COLO668 (cell line): ENCODE results near the gene DUSP19.

Experiments
- DNase-seq: peaks from one replicate; lab custom pipeline; 2025; ENCODE audit not compliant: unreplicated experiment; lab: John Stamatoyannopoulos, UW

Gene DUSP19

DNA sequence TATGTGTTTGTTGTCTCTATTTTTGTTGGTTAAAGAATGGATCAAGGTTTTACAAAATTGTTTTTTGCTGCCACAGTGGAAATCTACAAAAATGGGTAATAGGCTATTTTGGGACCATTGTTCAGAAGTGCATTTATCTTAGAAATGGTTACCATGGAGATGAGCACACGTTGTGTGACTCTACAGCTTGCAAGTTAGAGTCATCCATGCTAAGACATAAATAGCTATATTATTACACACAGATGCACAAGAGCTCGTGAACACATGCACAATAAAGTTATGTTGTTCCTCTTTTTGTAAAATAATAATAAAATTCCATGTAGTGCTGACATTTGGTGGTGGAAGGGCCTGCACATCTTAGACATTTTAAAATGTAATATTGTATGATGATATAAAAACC lies 15.5 kb upstream of the DUSP19 start:
- no peak for DNase-seq

DNA sequence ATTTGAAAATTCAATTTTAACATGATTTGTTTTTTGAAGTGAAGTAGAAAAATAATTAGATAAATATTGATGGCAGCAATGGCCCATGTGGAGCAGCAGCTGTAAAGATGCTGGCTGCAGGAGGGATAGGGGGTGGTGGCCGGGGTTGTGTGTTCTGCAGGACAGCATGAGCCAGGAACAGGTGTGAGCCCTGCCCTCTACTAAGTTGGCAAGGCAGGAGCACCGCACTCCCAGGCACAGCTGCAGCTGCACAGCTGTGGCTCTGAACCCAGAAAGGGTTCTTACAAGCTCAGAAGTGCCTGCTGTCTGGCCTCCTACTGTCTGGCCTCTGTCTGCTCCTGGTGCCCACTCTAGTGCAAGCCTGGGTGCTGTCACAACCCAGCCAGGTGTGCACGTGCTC lies 10.0 kb upstream of the DUSP19 start:
- no peak for DNase-seq

DNA sequence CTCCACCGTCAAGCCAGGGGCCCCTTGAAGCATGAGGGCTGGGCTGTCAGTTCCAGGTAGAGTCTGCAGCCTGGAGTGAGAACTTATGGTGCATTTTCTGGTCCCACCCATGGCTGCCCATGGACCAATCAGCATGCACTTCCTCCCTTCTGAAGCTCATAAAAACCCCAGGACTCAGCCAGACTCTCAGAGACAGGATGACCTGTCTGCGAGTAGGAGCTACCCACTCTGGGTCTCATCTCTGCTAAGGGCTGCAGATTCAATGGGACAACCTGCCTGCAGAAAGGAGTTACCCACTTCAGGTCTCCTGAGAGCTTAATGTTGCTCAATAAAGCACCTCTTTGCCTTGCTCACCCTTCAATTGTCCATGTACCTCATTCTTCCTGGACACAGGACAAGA lies 9.4 kb upstream of the DUSP19 start:
- no peak for DNase-seq

DNA sequence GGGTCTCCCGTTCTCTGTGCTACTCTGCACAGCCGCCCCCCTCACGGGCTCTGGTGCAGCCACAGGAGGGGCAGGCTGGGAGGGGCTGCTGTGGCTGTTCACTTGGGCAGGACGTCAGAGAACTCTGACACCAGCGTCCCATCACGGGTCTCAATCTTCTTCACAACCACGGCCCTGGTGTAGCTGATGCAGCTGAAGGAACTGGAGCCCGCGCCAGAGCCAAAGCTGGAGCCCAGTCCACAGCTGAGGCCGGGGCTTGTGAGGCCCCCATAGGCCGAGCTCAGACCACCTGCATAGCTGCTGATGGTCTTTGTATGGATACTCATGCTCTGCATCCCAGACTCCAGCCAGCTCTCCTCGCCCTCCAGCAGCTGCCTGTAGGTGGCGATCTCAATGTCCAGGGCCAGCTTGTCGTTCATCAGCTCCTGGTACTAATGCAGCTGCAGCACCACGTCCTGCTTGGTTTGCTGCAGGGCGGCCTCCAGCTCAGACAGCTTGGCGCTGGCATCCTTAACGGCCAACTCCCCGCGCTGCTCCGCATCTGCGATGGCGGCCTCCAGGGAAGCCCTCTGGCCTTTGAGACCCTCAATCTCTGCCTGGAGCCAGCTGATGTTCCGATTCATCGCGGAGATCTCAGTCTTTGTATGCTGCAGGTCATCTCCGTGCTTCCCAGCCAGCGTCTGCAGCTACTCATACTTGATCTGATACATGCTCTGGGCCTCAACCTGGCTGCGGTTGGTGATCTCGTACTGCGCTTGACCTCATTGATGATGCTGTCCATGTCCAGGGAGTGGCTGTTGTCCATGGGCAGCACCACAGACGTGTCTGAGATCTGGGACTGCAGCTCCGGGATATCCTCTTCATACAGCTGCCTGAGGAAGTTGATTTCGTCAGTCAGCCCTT lies 7.4 kb upstream of the DUSP19 start:
- peak; percentile 15 for DNase-seq

DNA sequence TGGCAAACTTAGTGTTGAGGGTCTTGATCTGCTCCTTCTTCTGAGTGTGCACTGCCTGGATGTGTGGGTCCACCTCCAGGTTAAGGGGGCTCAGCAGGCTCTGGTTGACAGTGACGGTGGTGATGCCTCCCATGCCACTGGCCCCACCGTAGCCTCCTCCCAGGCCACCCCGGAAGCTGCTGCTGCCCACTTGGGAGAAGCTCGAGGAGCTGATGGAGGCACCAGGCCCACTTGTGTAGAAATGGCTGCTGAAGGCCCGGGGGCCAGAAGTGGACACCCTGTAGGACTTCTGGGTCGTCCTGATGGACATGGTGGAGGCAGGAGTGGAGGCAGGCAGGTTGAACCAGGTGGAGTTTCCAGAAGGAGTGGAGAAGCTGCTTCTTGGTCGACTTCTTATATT lies 6.4 kb upstream of the DUSP19 start:
- no peak for DNase-seq

DNA sequence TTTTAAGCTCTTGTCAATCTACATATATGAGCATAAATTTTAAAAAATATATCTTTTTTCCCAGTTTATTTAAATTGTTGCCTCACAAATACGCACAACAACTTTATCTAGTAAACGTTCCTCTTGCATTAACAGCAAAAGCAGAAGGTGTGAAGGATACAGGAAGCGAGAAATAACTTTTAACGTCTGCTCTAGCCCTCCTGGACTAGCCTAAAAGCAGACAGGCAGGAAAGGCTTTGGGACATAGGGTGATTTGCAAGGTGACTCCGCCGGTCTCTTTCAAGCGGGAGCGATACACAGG lies 434 bp upstream of the DUSP19 start:
- peak; percentile 75 for DNase-seq

DNA sequence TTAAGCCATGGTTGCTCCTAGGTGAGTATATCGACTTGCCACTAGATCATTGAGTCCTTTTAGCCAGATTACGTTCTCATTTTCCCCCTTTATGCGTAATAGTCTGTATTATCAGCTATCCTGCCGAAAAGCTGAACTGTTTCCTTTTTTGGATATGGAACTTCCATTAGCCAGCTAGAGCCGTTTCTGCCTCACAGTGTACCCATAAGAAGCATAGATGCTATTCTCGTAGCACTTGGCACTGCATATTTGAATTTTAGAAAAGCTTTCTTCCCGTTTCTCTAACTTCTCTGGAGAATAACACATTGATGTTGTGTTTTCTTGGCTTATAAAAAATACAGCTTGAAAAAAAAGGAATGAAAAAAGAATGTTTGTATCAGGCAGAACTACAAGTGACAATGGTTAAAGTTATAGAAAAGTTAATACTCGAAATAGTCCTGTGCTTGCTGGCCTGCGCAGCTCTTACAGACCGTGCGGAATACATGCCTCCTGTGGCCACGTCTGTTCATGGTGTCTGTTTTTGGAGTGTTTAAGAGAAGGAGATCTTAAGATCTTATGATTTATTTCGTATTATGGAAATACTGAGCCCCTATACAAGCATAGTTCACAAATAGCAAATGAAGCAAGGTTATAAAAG lies 710 bp downstream of the DUSP19 start:
- peak; percentile 14 for DNase-seq

DNA sequence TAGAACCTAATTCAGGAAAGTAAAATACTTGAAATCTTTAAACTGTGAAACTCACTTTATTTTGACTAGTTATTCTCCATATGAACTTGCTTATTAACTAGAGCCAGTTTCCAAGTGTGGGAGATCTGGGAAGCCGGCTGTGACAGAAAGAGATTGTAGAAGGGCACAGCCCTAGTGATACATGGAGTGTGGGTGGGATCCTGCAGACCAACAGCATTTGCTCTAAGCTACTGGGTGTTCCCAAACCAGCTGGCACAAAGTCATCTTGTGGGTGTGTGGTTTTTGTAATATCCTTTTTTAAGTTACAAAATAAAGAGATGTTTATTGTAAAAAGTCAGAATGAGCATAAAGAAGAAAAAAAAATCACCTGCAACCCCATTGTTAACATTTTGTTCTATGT lies 3.4 kb downstream of the DUSP19 start:
- no peak for DNase-seq

DNA sequence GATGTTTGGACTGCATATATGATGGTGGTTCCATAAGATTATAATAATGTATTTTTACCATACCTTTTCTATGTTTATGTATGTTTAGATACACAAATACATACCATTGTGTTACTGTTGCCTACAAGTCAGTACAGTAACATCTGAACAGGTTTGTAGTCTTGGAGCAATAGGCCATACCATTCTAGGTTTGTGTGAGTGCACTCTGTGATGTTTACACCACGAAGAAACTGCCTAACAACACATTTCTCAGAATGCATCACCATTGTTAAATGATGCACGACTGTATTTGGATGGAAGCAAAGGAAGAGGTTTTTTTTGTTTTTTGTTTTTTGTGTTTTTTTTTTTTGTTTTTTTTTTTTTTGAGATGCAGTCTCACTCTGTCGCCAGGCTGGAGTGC lies 9.5 kb downstream of the DUSP19 start:
- DNase-seq: no peak

DNA sequence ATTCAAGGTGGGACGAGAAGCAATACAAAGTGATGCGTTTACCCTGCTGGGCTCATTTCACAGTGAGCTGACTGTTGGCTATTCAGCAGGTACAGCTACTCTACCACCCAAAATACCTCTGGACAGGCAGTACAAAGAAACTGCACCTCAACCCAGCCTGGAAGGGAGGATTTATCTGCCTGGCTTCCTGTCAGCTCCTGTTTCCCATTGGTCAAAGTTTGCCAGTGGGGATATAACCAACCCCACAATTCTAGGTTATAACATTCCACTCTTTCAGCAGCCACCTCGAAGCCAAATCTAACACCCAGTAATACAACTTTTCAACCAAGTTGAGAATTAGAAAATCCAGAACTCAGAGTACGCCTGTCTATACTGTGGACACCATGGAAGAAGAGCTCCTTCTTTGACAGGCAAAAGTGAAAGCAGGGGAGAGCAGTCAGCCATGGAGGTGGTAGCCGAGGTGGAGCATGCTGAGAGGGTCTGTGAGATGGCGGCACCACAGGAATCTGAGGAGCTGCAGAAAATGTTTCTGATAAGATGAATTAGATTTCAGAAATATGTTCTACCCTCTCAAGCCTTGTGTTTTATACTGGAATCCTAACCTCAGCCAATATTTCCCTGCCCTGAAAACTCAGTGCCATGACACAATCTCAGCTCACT lies 10.8 kb downstream of the DUSP19 start:
- DNase-seq: no peak

DNA sequence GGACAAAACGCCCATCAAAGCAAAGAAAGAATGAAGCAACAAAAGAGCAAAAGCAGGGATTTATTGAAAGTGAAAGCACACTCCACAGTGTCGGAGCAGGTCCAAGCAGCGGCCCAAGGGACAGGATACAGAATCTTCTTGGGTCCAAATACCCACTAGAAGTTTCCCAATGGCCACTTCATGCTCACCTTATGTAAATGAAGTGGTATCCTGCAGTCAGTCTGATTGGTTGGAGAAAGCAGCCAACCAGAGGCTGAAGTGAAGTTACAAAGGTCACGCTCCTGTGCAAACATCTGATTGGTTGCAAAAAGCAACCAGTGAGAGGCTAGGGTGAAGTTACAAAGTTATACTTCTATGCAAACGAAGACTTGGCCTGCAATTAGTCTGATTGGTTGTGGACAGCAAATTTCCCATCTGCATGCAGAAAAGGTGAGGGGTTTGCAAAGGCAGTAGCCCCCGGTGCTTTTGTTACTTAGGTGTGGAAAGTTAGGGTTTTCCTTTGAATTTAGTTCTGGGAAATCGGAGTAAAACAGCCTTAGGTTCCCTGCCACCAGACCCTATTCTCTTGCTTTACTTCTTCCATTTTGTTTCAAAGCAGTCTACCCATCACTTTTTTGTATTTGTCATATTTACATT lies 12.9 kb downstream of the DUSP19 start:
- no peak for DNase-seq

DNA sequence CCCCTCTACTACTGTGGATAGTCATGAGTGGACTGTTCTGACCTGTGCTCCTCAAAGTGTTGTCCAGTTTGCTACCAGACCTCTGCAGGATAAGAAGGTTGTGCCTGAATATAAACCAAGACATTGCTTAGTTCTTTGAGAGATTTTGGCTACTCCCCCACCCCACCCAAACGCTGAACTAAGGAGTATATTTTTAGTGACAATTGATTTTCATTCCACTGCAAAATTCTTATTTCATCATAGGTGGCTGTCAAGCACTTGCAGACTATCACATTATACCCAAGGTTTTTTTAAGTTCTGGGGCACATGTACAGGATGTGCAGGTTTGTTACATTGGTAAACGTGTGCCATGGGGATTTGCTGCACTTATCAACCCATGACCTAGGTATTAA lies 13.4 kb downstream of the DUSP19 start:
- DNase-seq: no peak

DNA sequence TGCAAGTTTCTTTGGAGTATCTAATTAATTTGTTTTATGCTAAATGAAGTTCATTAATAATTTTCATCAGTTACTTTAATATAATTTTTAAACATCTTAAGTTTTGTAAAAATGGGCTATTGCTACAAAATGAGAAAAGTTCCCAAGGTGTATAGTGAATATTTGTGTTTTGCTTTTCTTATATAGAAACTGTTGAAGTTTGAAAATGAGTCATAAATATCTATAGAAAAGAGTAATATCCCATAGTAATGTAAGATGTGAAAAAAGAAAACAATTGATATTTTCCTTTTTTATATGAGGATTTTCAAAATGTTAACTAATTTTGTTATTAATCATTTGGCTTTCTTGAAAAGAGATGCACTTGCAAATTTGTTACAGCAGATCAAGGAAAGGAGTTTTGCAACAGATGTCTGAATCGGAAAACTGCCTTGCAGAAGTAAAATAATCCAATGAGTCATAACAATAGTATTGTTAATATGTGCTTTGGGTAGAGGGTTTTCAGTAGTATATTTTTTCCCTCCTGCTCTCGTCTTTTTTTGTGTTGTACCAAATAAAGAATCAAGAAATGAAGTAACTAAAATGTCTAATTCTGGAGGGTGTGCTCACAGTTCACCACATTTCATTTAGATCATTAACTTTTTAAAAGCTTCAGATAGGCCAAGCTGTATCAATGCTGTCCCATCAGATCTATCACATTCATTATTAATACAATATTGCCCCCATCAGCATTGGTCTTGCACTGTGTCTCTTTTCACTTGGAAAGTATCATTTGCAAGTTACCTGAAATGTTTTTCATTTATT lies 15.5 kb downstream of the DUSP19 start:
- DNase-seq: no peak

DNA sequence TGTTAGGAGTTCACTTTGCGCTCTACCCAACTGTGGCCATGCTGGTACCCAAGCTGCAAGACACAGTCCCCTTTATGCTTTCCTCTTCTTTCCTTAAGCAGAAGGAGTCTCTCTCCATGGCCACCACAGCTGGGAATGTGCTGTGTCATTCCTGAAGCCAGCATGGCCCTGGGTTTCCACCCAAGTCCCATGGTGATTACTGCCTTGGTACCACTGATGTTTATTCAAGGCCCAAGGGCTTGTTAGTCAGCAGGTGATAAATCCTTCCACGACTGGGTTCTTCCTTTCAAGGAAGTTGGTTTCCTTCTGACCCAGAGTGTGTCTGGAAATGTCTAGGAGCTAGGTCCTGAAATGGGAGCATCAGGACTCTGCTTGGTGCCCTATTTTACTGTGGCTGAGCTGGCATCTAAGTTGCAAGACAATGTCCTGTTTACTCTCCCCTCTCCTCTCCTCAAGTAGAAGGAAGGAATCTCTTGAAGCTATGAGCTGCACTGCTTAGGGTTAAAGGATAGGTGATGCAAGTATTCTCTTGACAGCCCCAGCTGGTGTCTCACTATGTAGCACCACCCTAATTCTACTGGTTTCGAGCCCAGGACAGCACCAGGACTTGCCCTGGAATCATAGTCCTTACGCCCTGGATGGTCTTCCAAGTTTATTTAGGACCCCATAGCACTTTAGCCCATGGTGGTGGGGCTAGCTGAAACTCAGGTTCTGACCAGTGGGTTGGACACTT lies 27.0 kb downstream of the DUSP19 start:
- DNase-seq: no peak

DNA sequence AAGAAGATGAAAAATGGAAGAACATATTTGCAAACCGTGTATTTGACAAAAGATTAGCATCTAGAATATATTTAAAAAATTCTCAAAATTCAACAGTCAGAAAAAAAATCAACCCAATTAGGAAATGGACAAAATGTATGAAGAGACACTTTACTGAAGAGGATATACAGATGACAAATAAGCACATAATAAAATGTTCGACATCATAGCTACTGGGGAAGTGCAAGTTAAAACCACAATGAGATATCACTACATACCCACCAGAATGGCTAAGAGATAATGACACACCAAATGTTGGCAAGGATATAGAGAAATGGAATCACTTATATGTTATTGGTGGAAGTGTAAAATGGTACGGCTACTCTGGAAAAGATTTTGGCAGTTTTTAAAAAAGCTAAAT lies 34.0 kb downstream of the DUSP19 start:
- no peak for DNase-seq

DNA sequence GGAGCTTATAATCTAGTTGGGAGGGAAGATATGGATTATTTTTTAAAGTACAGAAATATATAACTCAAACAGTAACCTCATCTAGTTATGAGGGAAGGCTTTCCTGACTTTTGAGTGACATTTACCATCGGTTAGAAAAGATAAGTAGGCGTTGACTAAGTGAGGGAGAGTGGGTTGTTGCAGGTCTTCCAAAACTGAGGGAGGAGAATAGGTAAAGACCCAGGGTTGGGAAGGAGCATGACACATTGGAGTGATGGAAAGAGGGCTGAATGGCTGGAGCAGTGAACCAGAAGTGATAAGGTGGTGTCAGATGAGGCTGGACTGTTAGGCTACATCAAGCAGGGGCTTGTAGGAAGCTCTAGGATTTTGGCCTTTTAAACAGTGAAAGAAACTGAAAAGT lies 35.1 kb downstream of the DUSP19 start:
- no peak for DNase-seq

DNA sequence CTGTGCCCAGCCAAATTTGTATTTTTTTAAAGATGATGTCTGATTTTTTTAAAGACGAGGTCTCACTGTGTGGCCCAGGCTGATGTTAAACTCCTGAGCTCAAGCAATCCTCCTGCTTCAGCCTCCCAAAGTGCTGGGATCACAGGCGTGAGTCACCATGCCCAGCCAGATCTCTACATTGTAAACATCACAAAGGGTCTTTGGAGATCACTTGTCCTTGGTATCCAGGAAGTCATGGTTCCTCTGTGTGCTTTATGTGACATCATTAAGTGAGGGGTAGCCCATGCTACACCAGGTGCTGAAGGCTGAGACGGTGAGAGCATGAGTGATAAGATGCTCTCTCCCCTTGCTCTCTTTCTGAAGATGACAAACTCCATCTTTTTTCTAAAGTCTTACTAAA lies 38.7 kb downstream of the DUSP19 start:
- no peak for DNase-seq

DNA sequence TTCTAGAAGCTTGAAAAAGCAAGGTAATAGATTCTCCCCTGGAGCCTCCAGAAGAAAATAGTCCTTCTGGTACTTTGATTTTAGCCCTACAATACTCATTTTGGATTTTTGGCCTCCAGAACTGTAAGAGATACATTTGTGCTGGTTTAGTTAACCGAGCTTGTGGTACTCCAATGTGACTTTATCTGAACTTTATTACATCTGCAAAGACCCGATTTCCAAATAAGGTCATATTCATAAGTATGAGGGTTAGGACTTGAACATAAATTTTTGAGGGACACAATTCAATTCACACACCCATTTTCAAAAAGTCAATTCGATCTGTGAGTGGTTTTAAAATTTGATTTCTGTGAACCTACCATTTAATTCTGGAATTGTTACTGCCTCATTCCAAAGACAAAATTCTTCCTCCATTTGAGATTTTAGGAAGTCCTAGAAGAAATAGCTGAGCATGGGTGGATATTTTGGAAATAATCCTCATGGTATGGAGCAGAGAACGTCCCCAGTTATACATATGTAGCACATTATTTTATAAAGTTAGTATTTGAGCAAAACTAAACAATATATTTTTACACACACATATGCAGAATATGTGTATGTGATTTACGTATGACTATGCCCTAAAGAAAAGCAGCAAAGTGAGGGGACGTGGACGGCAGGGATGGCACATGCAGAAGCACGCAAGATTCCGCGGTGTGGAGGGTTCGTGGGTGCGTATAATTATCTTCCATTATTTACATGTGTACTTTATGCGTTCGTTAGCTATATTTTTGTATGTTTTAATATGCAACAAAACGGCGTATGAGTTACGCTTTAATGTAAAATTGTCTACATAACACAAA lies 44.8 kb downstream of the DUSP19 start:
- DNase-seq: no peak

DNA sequence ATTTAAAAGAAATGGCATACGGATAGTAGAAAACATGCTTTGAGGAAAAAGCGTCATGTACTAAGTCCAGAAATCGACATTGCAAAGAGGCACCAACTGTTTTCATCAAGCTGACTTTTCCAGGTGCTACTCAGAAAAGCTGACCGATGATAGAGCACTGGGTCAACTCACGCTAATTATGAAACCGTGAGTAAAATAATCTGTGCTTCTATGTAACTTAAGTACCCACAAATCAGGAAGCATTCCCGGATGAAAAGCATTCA lies 45.3 kb downstream of the DUSP19 start:
- DNase-seq: no peak
